Heart right ventricle (tissue), 16 donors: ENCODE results near the gene XRCC4. TPM values are rescaled to one million over a fixed set of nuclear protein-coding genes. Genes with fewer than 3 reads are reported as not detected.
A peak's percentile ranks its signal among the peaks of the same experiment; 100 is the strongest.

Source experiments
- ATAC-seq, 8 donors: fragments of 200-7000 bp; cut with Tn5 transposase; one replicate each; pipeline ENCODE4 v1.9.1; 2020; ENCODE audit warnings: mild to moderate bottlenecking in 8 of 8, moderate library complexity in 8 of 8, moderate number of reproducible peaks in 1 of 8
- DNase-seq, 2 donors: peaks; one replicate each; pipeline ENCODE4 v3.0.0-alpha.2; 2020
- H3K27ac ChIP-seq, 10 donors: fragments of 200-600 bp; sonication (generic) in 2 of 10; one replicate each; pipeline versions ENCODE4 v1.5.0 to v1.8.0; 2020 to 2022; ENCODE audit warnings: mild to moderate bottlenecking in 3 of 10
- H3K27me3 ChIP-seq, 7 donors: fragments of 200-600 bp; one replicate each; pipeline ENCODE4 v1.8.0; 2021 to 2022; ENCODE audit warnings: mild to moderate bottlenecking in 2 of 7
- H3K36me3 ChIP-seq, 9 donors: fragments of 200-600 bp; sonication (generic) in 1 of 9; one replicate each; pipeline versions ENCODE4 v1.5.0 to v1.8.0; 2020 to 2022; ENCODE audit warnings: mild to moderate bottlenecking in 2 of 9
- H3K4me1 ChIP-seq, 9 donors: fragments of 200-600 bp; sonication (generic) in 1 of 9; one replicate each; pipeline versions ENCODE4 v1.5.0 to v1.8.0; 2020 to 2022; ENCODE audit warnings: mild to moderate bottlenecking in 4 of 9
- H3K4me3 ChIP-seq, 10 donors: fragments of 200-600 bp; sonication (generic) in 2 of 10; one replicate each; pipeline versions ENCODE4 v1.5.0 to v1.8.0; 2020 to 2022; ENCODE audit warnings: mild to moderate bottlenecking in 7 of 10, moderate library complexity in 2 of 10
- H3K9me3 ChIP-seq, 11 donors: fragments of 200-600 bp in 10 of 11; sonication (generic) in 2 of 11; one replicate each; pipeline versions ENCODE4 v1.5.0 to v1.8.0; 2013 to 2022; ENCODE audit warnings: mild to moderate bottlenecking in 2 of 11, control low read depth in 1 of 11, moderate library complexity in 1 of 11
- WGBS, 2 donors: extraction: QIAGEN DNeasy Blood & Tissue Kit; methylation state at CpG; one replicate each; pipeline ENCODE4 v1.1.7; 2013; ENCODE audit warnings: inconsistent platforms in 1 of 2; 5-methylcytosine and 5-hydroxymethylcytosine counted together
- intact Hi-C, 10 donors: fragments of 100-400 bp; cut with DNase I; formaldehyde crosslinking; loops; one replicate each; pipeline versions ENCODE4 v1.11.1 to v1.14.2; 2022
- polyA plus RNA-seq, 2 donors: library from polyadenylated mRNA; stranded (reverse); fragments of 200-250 nt; gene quantifications; one replicate each; pipeline ENCODE4 v1.2.3, GENCODE V29; 2013
- total RNA-seq, 10 donors: library from RNA; stranded (reverse); fragmentation: NEBNext Ultra II Directional in 3 of 10; extraction: Animal tissue kit (Norgen Biotek cat#: 25700) in 3 of 10; gene quantifications; one replicate each; pipeline versions ENCODE4 v1.2.1 to v1.2.4, GENCODE V29; 2021 to 2023
- TF ChIP-seq, protein P1 (sequence below), 9 donors: fragments of 200-600 bp; sonication (generic) in 2 of 9; IDR thresholded peaks; one replicate each; pipeline versions ENCODE4 v1.5.0 to v1.8.0; 2021 to 2022; ENCODE audit warnings: antibody characterized with exemption in 9 of 9, mild to moderate bottlenecking in 5 of 9, moderate library complexity in 1 of 9
- donor health status: Arrhythmogenic right ventricular cardiomyopathy.
- donor health status: ischemic (EF 13 %, LVEDD 7.1; RV severe dilation, severe dysfunction).
- donor health status: healthy with polysubstance abuse.
- donor health status: DM: no; HTN: yes; CAD: no.
- donor health status: DM: no; HTN: no; CAD: no.
- donor health status: ischemic (EF 25% LVEDD 6.9; RV normal size, moderate dysfunction).
- donor health status: ischemic (EF 25% LVEDD 5.7; RV mildly dilated, moderate dysfunction).
- donor health status: healthy.
- donor health status: DM: yes; HTN: yes; CAD: no.
- donor health status: Ischemic cardiomyopathy.
- donor health status: ischemic (EF 35%, LVEDD 5.7; RV mildly dilated, moderate dysfunction).
- donor health status: nonischemic (EF 11% LVEDD 7.7; RV severe dilation, severe dysfunction).
- donor health status: DM: yes; HTN: yes; CAD: no.
- donor health status: PGD.
- donor health status: ischemic (EF 29% LVEDD 5.4; RV normal size, mild dysfunction).
- donor health status: nonischemic (EF 23%, LVEDD 6.1; RV moderate dilation, normal function).

The XRCC4 gene
- total and polyA plus RNA-seq, 12 donors, result 3.6 to 14.4 (median 6.8) TPM

DNA sequence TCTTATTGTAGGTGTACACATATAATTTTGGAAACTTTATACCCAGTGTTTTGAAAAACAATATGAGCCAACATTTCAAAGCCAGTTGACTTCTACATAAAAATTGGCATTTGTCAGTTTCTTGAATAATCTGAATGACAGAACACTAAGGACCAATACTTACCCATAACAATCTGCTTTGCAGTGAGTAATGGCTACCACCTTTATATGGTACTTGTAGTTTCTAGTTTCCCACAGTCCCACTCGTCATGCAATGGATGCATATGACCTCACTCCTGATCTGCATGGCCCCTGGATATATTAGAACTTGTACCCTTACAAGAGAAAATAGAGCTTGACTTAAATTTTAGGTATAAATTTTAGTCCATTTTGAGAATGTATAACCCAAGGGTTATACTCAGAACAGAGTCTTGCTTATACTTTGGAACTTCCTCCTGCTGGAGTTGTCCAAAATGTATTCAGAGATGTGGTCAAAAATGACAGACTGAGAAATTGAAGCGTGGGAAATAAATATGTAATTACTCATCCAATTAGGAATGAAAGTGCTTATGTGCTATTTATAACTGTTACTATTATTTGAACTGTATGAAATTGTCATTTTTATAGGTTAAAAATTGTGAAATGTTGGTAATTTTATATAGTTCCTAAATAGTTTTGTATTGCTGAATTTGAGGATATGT lies 19.5 kb downstream of the XRCC4 start:
- peaks cover 0 to 26% (median 15%) of the 10 kb centered on the region in 9 donors for H3K4me1 ChIP-seq
- H3K4me3 ChIP-seq, result no peak overlapping the region
- WGBS, 2 donors, result 71 to 73% methylated on average over 2 of the region's 2 CpGs
- intact Hi-C loops, result loop anchor here in 1 of 10 donors (10.0 kb wide), 1 partner anchor 308 kb away; no protein-coding TSS in a partner anchor
- no peaks in the 10 kb centered on the region for H3K36me3 ChIP-seq
- TF ChIP-seq, protein P1, sequence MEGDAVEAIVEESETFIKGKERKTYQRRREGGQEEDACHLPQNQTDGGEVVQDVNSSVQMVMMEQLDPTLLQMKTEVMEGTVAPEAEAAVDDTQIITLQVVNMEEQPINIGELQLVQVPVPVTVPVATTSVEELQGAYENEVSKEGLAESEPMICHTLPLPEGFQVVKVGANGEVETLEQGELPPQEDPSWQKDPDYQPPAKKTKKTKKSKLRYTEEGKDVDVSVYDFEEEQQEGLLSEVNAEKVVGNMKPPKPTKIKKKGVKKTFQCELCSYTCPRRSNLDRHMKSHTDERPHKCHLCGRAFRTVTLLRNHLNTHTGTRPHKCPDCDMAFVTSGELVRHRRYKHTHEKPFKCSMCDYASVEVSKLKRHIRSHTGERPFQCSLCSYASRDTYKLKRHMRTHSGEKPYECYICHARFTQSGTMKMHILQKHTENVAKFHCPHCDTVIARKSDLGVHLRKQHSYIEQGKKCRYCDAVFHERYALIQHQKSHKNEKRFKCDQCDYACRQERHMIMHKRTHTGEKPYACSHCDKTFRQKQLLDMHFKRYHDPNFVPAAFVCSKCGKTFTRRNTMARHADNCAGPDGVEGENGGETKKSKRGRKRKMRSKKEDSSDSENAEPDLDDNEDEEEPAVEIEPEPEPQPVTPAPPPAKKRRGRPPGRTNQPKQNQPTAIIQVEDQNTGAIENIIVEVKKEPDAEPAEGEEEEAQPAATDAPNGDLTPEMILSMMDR (IDR thresholded peaks at IDR 0.05), result no peak
- no peaks in the 10 kb centered on the region for H3K27me3 ChIP-seq
- peak overlapping the region in 4 of 10 donors; percentile 32 to 51 (median 48) for H3K27ac ChIP-seq
- peak in 2 of 8 donors; percentile 10 to 40 for ATAC-seq
- DNase-seq, result no peak
- H3K9me3 ChIP-seq, result peaks cover 0 to 32% (median 15%) of the 10 kb centered on the region in 11 donors

DNA sequence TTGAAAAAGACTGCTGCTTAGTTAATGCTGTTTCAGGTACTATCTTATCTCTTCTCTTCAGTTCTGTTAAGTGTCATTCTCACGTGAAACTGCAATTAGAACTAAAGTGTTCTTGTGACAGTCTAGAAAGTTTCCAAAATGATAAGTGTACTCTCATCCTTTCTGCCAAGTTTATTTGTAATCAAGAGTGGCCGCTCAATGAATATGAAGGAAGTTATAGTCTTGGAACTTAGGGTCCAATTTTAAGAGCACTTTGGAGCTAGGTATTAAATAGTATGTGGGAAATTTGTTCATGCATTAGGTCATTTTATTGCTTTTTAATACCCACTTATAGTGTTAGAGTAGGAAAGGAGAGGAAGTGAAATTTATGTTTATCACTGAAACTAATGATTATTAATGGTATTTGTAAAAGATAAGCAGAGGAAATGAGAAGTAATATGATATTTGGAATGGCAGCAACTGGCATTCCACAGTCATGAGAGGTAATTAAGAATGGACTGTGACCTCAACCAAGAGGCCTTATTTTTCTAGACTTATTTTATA lies 20.4 kb downstream of the XRCC4 start:
- WGBS, 2 donors, result 33 to 43% methylated on average over 2 of the region's 2 CpGs
- DNase-seq, result no peak
- H3K36me3 ChIP-seq, result no peaks in the 10 kb centered on the region
- H3K27me3 ChIP-seq, result no peaks in the 10 kb centered on the region
- H3K27ac ChIP-seq, result peak overlapping the region in 6 of 10 donors; percentile 18 to 51 (median 42)
- peaks cover 0 to 26% (median 19%) of the 10 kb centered on the region in 9 donors for H3K4me1 ChIP-seq
- intact Hi-C loops, result loop anchor here in 1 of 10 donors (10.0 kb wide), 1 partner anchor 307 kb away; no protein-coding TSS in a partner anchor
- peaks cover 0 to 23% (median 13%) of the 10 kb centered on the region in 11 donors for H3K9me3 ChIP-seq
- TF ChIP-seq, protein P1 (IDR thresholded peaks at IDR 0.05), result no peak
- peak; percentile 64 to 85 (median 77) for ATAC-seq
- H3K4me3 ChIP-seq, result no peak overlapping the region

DNA sequence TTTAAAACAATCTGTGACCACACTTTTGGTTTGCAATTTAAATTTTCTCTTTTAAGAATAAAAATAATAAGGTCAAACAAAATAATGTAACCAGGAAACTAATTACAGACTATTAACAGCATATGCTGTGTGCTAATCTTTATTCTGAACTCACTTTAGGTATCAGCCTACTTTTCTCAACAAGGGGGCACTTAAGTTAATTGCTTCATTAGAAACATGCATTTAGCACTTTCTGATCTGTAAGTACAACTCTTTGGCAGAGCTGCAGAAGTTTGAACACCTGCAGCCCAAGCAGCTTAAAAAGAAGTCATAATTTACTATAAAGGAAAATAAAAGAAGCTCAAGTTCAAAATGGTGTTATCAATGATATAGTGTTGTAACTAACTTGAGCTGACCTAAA lies 21.7 kb downstream of the XRCC4 start:
- peaks cover 0 to 26% (median 19%) of the 10 kb centered on the region in 9 donors for H3K4me1 ChIP-seq
- TF ChIP-seq, protein P1 (IDR thresholded peaks at IDR 0.05), result no peak
- intact Hi-C loops, result loop anchor here in 1 of 10 donors (10.0 kb wide), 1 partner anchor 306 kb away; no protein-coding TSS in a partner anchor
- H3K4me3 ChIP-seq, result no peak overlapping the region
- no peaks in the 10 kb centered on the region for H3K36me3 ChIP-seq
- H3K9me3 ChIP-seq, result peaks cover 0 to 10% (median under 1%) of the 10 kb centered on the region in 11 donors
- H3K27me3 ChIP-seq, result no peaks in the 10 kb centered on the region
- peak overlapping the region in 1 of 10 donors; percentile 9 for H3K27ac ChIP-seq
- ATAC-seq (no peak), DNase-seq (no peak)

GRCh38 chr5:83099445-83099844 lies 22.1 kb downstream of the XRCC4 start:
- DNase-seq, result no peak
- Histone ChIP-seq H3K27ac (peak overlapping the region in 2 of 10 donors; percentile 2 to 9), H3K4me1 (peaks cover 0 to 26% (median 19%) of the 10 kb centered on the region in 9 donors), H3K27me3 (no peaks in the 10 kb centered on the region), H3K4me3 (no peak overlapping the region), H3K36me3 (no peaks in the 10 kb centered on the region), H3K9me3 (peaks cover 0 to 6% (median 0%) of the 10 kb centered on the region in 11 donors)
- intact Hi-C loops, result loop anchor here in 1 of 10 donors (10.0 kb wide), 1 partner anchor 305 kb away; no protein-coding TSS in a partner anchor
- WGBS, 2 donors, result 58 to 63% methylated on average over 1 of the region's 1 CpG
- ATAC-seq, result no peak
- TF ChIP-seq, protein P1 (IDR thresholded peaks at IDR 0.05), result no peak
